Naive thymus-derived CD4-positive, alpha-beta T cell (primary cell): ENCODE results near the gene KCNE3. TPM values are rescaled to one million over a fixed set of nuclear protein-coding genes. Genes with fewer than 3 reads are reported as not detected.
A peak's percentile ranks its signal among the peaks of the same experiment; 100 is the strongest.

Source experiments
- ATAC-seq: fragments of 150-1000 bp; cut with Tn5 transposase; 2 replicates; pipeline ENCODE4 v1.10.0; 2021; ENCODE audit warnings: mild to moderate bottlenecking, moderate library complexity
- CTCF ChIA-PET: fragments of 350-600 bp; sonication (Branson Sonifier 250); formaldehyde crosslinking; loops from one replicate; lab custom pipeline; 2021; ENCODE audit warnings: antibody characterized with exemption; lab: Charles Lee
- POLR2A ChIA-PET: fragments of 350-600 bp; sonication (Branson Sonifier 250); formaldehyde crosslinking; loops from one replicate; lab custom pipeline; 2021; ENCODE audit warnings: antibody characterized with exemption, inconsistent platforms; lab: Charles Lee
- DNase-seq, 9 donors: peaks; one replicate each; pipeline versions ENCODE4 v3.0.0 to v3.0.0-alpha.2; 2020 to 2022; ENCODE audit warnings: mixed read lengths in 1 of 9
- H3K27ac ChIP-seq: one replicate; pipeline ENCODE4 v1.7.0; 2013; ENCODE audit warnings: mild to moderate bottlenecking, low read depth, low read length, moderate library complexity
- H3K27me3 ChIP-seq, 2 donors: one replicate each; pipeline ENCODE4 v1.7.0; 2013; ENCODE audit warnings: low read length in 2 of 2, mild to moderate bottlenecking in 2 of 2, moderate library complexity in 2 of 2; ENCODE audit not compliant: control insufficient read depth in 2 of 2, insufficient read depth in 2 of 2
- H3K36me3 ChIP-seq, 3 experiments: 1 replicate in 2 of 3; 2 replicates in 1 of 3; pipeline ENCODE4 v1.7.0; 2013; ENCODE audit warnings: low read length in 3 of 3, mild to moderate bottlenecking in 3 of 3, moderate library complexity in 1 of 3; ENCODE audit not compliant: insufficient read depth in 3 of 3, control insufficient read depth in 2 of 3
- H3K4me1 ChIP-seq, 2 donors: one replicate each; pipeline ENCODE4 v1.7.0; 2013; ENCODE audit warnings: low read length in 2 of 2, mild to moderate bottlenecking in 2 of 2, moderate library complexity in 1 of 2; ENCODE audit not compliant: control insufficient read depth in 2 of 2, insufficient read depth in 2 of 2
- H3K4me3 ChIP-seq: 2 replicates; pipeline ENCODE4 v1.7.0; 2013; ENCODE audit warnings: mild to moderate bottlenecking, low read length
- H3K9me3 ChIP-seq, 3 experiments: 1 replicate in 2 of 3; 2 replicates in 1 of 3; pipeline ENCODE4 v1.7.0; 2013; ENCODE audit warnings: low read length in 3 of 3; ENCODE audit not compliant: control insufficient read depth in 2 of 3
- H3K27ac Mint-ChIP-seq, 9 donors: one replicate each; pipeline ENCODE4 v1.8.0; 2020 to 2022; ENCODE audit warnings: mixed read lengths in 9 of 9, mild to moderate bottlenecking in 8 of 9, moderate library complexity in 5 of 9, inconsistent platforms in 2 of 9
- H3K27me3 Mint-ChIP-seq, 5 donors: one replicate each; pipeline ENCODE4 v1.8.0; 2021 to 2022; ENCODE audit warnings: mixed read lengths in 5 of 5, mild to moderate bottlenecking in 1 of 5
- H3K36me3 Mint-ChIP-seq, 5 donors: one replicate each; pipeline ENCODE4 v1.8.0; 2020 to 2022; ENCODE audit warnings: mixed read lengths in 5 of 5, mild to moderate bottlenecking in 3 of 5, inconsistent platforms in 1 of 5
- H3K4me1 Mint-ChIP-seq, 7 donors: one replicate each; pipeline ENCODE4 v1.8.0; 2020 to 2022; ENCODE audit warnings: mixed read lengths in 7 of 7, mild to moderate bottlenecking in 3 of 7, inconsistent platforms in 1 of 7
- H3K4me3 Mint-ChIP-seq, 10 donors: one replicate each; pipeline ENCODE4 v1.8.0; 2020 to 2022; ENCODE audit warnings: mild to moderate bottlenecking in 10 of 10, mixed read lengths in 10 of 10, moderate library complexity in 6 of 10, inconsistent platforms in 2 of 10
- H3K9me3 Mint-ChIP-seq, 11 donors: one replicate each; pipeline ENCODE4 v1.8.0; 2020 to 2022; ENCODE audit warnings: mixed read lengths in 11 of 11, mild to moderate bottlenecking in 4 of 11, inconsistent platforms in 1 of 11, moderate library complexity in 1 of 11
- intact Hi-C, 2 donors: fragments of 100-400 bp; cut with micrococcal nuclease; formaldehyde crosslinking; loops; one replicate each; pipeline ENCODE4 v1.15.1; 2023
- polyA plus RNA-seq, 2 donors: library from polyadenylated mRNA; unstranded; fragments of 300-500 nt; fragmentation: Illumina TruSeq; gene quantifications; one replicate each; pipeline ENCODE4 v1.2.3, GENCODE V29; 2021
- total RNA-seq, 6 experiments: library from RNA in 5 of 6; stranded (reverse) in 5 of 6; gene quantifications; 1 replicate in 5 of 6; 2 replicates in 1 of 6; pipeline ENCODE4 v1.2.3 and lab custom pipeline; 2021 to 2026

Gene KCNE3
- total and polyA plus RNA-seq, 7 experiments from 2014 or later = 0.27 to 16.4 (median 0.97) TPM; not detected in 3

GRCh38 chr11:74468058-74468457, 709 bp upstream of the KCNE3 start:
- intact Hi-C loops = no loop called here
- Mint-ChIP-seq H3K27ac (no peak overlapping the region), H3K4me3 (peak overlapping the region in 7 of 10 donors; percentile 0 to 63 (median 32)), H3K36me3 (no peaks in the 10 kb centered on the region), H3K4me1 (peaks cover 0 to 22% (median 11%) of the 10 kb centered on the region in 7 donors), H3K27me3 (peaks cover 41 to 44% (median 44%) of the 10 kb centered on the region in 5 donors), H3K9me3 (peaks cover 0 to 2% (median 0%) of the 10 kb centered on the region in 11 donors)
- H3K36me3 ChIP-seq = no peaks in the 10 kb centered on the region
- no peaks in the 10 kb centered on the region for H3K9me3 ChIP-seq
- H3K4me3 ChIP-seq = no peak overlapping the region
- no peak overlapping the region for H3K27ac ChIP-seq
- no peak for ATAC-seq
- peaks cover 0 to 6% of the 10 kb centered on the region in 2 donors for H3K27me3 ChIP-seq
- H3K4me1 ChIP-seq = no peaks in the 10 kb centered on the region
- CTCF ChIA-PET = no interaction called here
- no peak for DNase-seq
- POLR2A ChIA-PET = no interaction called here

- CTCF ChIA-PET = no interaction called here
- no peaks in the 10 kb centered on the region for H3K4me1 ChIP-seq
- no peak overlapping the region for H3K27ac Mint-ChIP-seq
- H3K27me3 ChIP-seq = peaks cover 0 to 6% of the 10 kb centered on the region in 2 donors
- POLR2A ChIA-PET = no interaction called here
- no peak for ATAC-seq
- no peak overlapping the region for H3K4me3 Mint-ChIP-seq
- H3K27ac ChIP-seq = no peak overlapping the region
- H3K36me3 ChIP-seq = no peaks in the 10 kb centered on the region
- no peak for DNase-seq
- no peaks in the 10 kb centered on the region for H3K36me3 Mint-ChIP-seq
- H3K9me3 ChIP-seq = no peaks in the 10 kb centered on the region
- H3K4me1 Mint-ChIP-seq = peaks cover 0 to 22% (median 7%) of the 10 kb centered on the region in 7 donors
- peaks cover 0 to 2% (median 0%) of the 10 kb centered on the region in 11 donors for H3K9me3 Mint-ChIP-seq
- H3K27me3 Mint-ChIP-seq = peaks cover 41 to 44% (median 41%) of the 10 kb centered on the region in 5 donors
- intact Hi-C loops = no loop called here
- H3K4me3 ChIP-seq = no peak overlapping the region
Measured at GRCh38 chr11:74465291-74465708, 2.0 kb downstream of the KCNE3 start.

- Histone ChIP-seq H3K4me3 (no peak overlapping the region), H3K36me3 (no peaks in the 10 kb centered on the region), H3K4me1 (no peaks in the 10 kb centered on the region), H3K9me3 (no peaks in the 10 kb centered on the region), H3K27ac (no peak overlapping the region), H3K27me3 (peaks cover 0 to 6% of the 10 kb centered on the region in 2 donors)
- peaks cover 41 to 44% (median 41%) of the 10 kb centered on the region in 5 donors for H3K27me3 Mint-ChIP-seq
- H3K36me3 Mint-ChIP-seq = no peaks in the 10 kb centered on the region
- DNase-seq (no peak), ATAC-seq (no peak)
- intact Hi-C loops = no loop called here
- ChIA-PET CTCF (no interaction called here), POLR2A (no interaction called here)
- H3K4me3 Mint-ChIP-seq = no peak overlapping the region
- H3K4me1 Mint-ChIP-seq = peaks cover 0 to 22% (median 7%) of the 10 kb centered on the region in 7 donors
- peaks cover 0 to 2% (median 0%) of the 10 kb centered on the region in 11 donors for H3K9me3 Mint-ChIP-seq
- H3K27ac Mint-ChIP-seq = no peak overlapping the region
Measured at GRCh38 chr11:74464746-74465145, 2.6 kb downstream of the KCNE3 start.

- H3K4me1 ChIP-seq = no peaks in the 10 kb centered on the region
- POLR2A ChIA-PET = no interaction called here
- no peaks in the 10 kb centered on the region for H3K36me3 ChIP-seq
- Mint-ChIP-seq H3K36me3 (no peaks in the 10 kb centered on the region), H3K27ac (no peak overlapping the region), H3K9me3 (peaks cover 0 to 2% (median 0%) of the 10 kb centered on the region in 11 donors), H3K4me1 (peaks cover 0 to 17% (median 7%) of the 10 kb centered on the region in 7 donors), H3K4me3 (no peak overlapping the region), H3K27me3 (peaks cover 33 to 37% (median 35%) of the 10 kb centered on the region in 5 donors)
- H3K4me3 ChIP-seq = no peak overlapping the region
- intact Hi-C loops = no loop called here
- DNase-seq = no peak
- H3K9me3 ChIP-seq = no peaks in the 10 kb centered on the region
- H3K27ac ChIP-seq = no peak overlapping the region
- H3K27me3 ChIP-seq = peaks cover 0 to 6% of the 10 kb centered on the region in 2 donors
- CTCF ChIA-PET = interaction anchor here (3.3 kb wide), 1 partner anchor 9 kb away, joined by 15 read pairs; no protein-coding TSS in a partner anchor
- no peak for ATAC-seq
Measured at GRCh38 chr11:74463216-74463615, 4.1 kb downstream of the KCNE3 start.

- no peaks in the 10 kb centered on the region for H3K36me3 ChIP-seq
- no peaks in the 10 kb centered on the region for H3K4me1 ChIP-seq
- intact Hi-C loops = no loop called here
- Mint-ChIP-seq H3K27ac (no peak overlapping the region), H3K9me3 (peaks cover 0 to 2% (median 0%) of the 10 kb centered on the region in 11 donors), H3K4me3 (no peak overlapping the region), H3K27me3 (peaks cover 27 to 31% (median 29%) of the 10 kb centered on the region in 5 donors), H3K36me3 (no peaks in the 10 kb centered on the region), H3K4me1 (peaks cover 0 to 11% (median 7%) of the 10 kb centered on the region in 7 donors)
- no peak overlapping the region for H3K4me3 ChIP-seq
- POLR2A ChIA-PET = no interaction called here
- CTCF ChIA-PET = interaction anchor here (0.7 to 3.3 kb wide), 2 partner anchors 9 to 10 kb away, joined by 3 to 15 read pairs; no protein-coding TSS in a partner anchor
- ATAC-seq (no peak), DNase-seq (no peak)
- no peak overlapping the region for H3K27ac ChIP-seq
- H3K27me3 ChIP-seq = peaks cover 0 to 6% of the 10 kb centered on the region in 2 donors
- H3K9me3 ChIP-seq = no peaks in the 10 kb centered on the region
Measured at GRCh38 chr11:74462631-74463030, 4.7 kb downstream of the KCNE3 start.

- peaks cover 0 to 2% (median 0%) of the 10 kb centered on the region in 11 donors for H3K9me3 Mint-ChIP-seq
- no peak overlapping the region for H3K4me3 Mint-ChIP-seq
- H3K4me1 Mint-ChIP-seq = peaks cover 0 to 10% (median 7%) of the 10 kb centered on the region in 7 donors
- Histone ChIP-seq H3K36me3 (no peaks in the 10 kb centered on the region), H3K27ac (no peak overlapping the region), H3K9me3 (no peaks in the 10 kb centered on the region), H3K4me1 (no peaks in the 10 kb centered on the region), H3K27me3 (peaks cover 0 to 6% of the 10 kb centered on the region in 2 donors), H3K4me3 (no peak overlapping the region)
- H3K27me3 Mint-ChIP-seq = peaks cover 25 to 30% (median 28%) of the 10 kb centered on the region in 5 donors
- POLR2A ChIA-PET = no interaction called here
- CTCF ChIA-PET = interaction anchor here (3.3 kb wide), 1 partner anchor 8 kb away, joined by 15 read pairs; no protein-coding TSS in a partner anchor
- DNase-seq (no peak), ATAC-seq (peak; percentile 81)
- H3K27ac Mint-ChIP-seq = no peak overlapping the region
- intact Hi-C loops = no loop called here
- no peaks in the 10 kb centered on the region for H3K36me3 Mint-ChIP-seq
Measured at GRCh38 chr11:74462009-74462408, 5.3 kb downstream of the KCNE3 start.
